Coronary artery (tissue), 2 donors: ENCODE measurements around the gene NLRP6.
A peak's percentile ranks its signal among the peaks of the same experiment; 100 is the strongest.
"Not testable (repeated sequence)": the region's sequence is repeated elsewhere in the genome, so short reads cannot be mapped to it uniquely, and the experiment has no call there.

Experiments
- DNase-seq: peaks from one replicate; pipeline ENCODE4 v3.0.0-alpha.2; 2017; ENCODE audit warnings: low spot score
- H3K27ac ChIP-seq, 2 donors: fragments of 200-600 bp; sonication (generic); one replicate each; pipeline ENCODE4 v1.5.1; 2016 to 2019
- H3K4me3 ChIP-seq: fragments of 200-600 bp; sonication (generic); 2 replicates; pipeline ENCODE4 v1.5.1; 2016; ENCODE audit warnings: mild to moderate bottlenecking, moderate library complexity
- CTCF ChIP-seq: fragments of 200-600 bp; sonication (generic); IDR thresholded peaks from one replicate; pipeline ENCODE4 v1.5.1; 2019; ENCODE audit warnings: antibody characterized with exemption

The NLRP6 gene

GRCh38 chr11:316031-316701 is 38.0 kb downstream of the NLRP6 start:
- DNase-seq, result peak; percentile 74
- Histone ChIP-seq H3K27ac (peak overlapping the region; percentile 19 to 78), H3K4me3 (peak overlapping the region; percentile 68)
- no peak for TF ChIP-seq CTCF

- Histone ChIP-seq H3K27ac (peak overlapping the region; percentile 13 to 78), H3K4me3 (peak overlapping the region; percentile 68)
- no peak for TF ChIP-seq CTCF
These were observed 38.7 kb downstream of the NLRP6 start for GRCh38 chr11:316891-317301.

GRCh38 chr11:317668-318404 is 39.6 kb downstream of the NLRP6 start:
- peak; percentile 69 for DNase-seq
- peak overlapping the region; percentile 13 to 78 for H3K27ac ChIP-seq
- peak overlapping the region; percentile 54 for H3K4me3 ChIP-seq

More at GRCh38 chr11:316891-317301, 38.7 kb downstream of the NLRP6 start:
- peak; percentile 62 for DNase-seq

GRCh38 chr11:318405-319120 is 40.4 kb downstream of the NLRP6 start:
- DNase-seq, result not testable (repeated sequence)
- H3K27ac ChIP-seq, result peak overlapping the region; percentile 88 to 100
- peak overlapping the region; percentile 99 for H3K4me3 ChIP-seq

- Histone ChIP-seq H3K27ac (peak overlapping the region; percentile 88 to 100), H3K4me3 (peak overlapping the region; percentile 99)
- DNase-seq, result peak; percentile 80
These were observed 41.1 kb downstream of the NLRP6 start for GRCh38 chr11:319121-319887.

- peak; percentile 33 for DNase-seq
These were observed 41.7 kb downstream of the NLRP6 start for GRCh38 chr11:319888-320273.

GRCh38 chr11:324156-324555 is 45.9 kb downstream of the NLRP6 start:
- H3K4me3 ChIP-seq, result no peak overlapping the region
- no peak for TF ChIP-seq CTCF
- DNase-seq, result peak; percentile 70

More at GRCh38 chr11:319888-320273, 41.7 kb downstream of the NLRP6 start:
- peak overlapping the region; percentile 99 to 100 for H3K27ac ChIP-seq
- peak overlapping the region; percentile 99 for H3K4me3 ChIP-seq

GRCh38 chr11:324593-325517 is 46.6 kb downstream of the NLRP6 start:
- Histone ChIP-seq H3K27ac (peak overlapping the region; percentile 60 to 88), H3K4me3 (peak overlapping the region; percentile 43)
- DNase-seq, result peak; percentile 70

More at GRCh38 chr11:324156-324555, 45.9 kb downstream of the NLRP6 start:
- H3K27ac ChIP-seq, result peak overlapping the region; percentile 60 to 88
